ENCODE results near the gene PTPN1.

- TF ChIP-seq CTCF (IDR thresholded peaks at IDR 0.05) (no peak), POLR2A (IDR thresholded peaks at IDR 0.05) (no peak)
Measured at GRCh38 chr20:50533061-50533460, 22.9 kb downstream of the PTPN1 start.
